ENCODE data around the gene SIGLEC10.
"Not testable (repeated sequence)": the region's sequence is repeated elsewhere in the genome, so short reads cannot be mapped to it uniquely, and the experiment has no call there.

SIGLEC10 gene

DNA sequence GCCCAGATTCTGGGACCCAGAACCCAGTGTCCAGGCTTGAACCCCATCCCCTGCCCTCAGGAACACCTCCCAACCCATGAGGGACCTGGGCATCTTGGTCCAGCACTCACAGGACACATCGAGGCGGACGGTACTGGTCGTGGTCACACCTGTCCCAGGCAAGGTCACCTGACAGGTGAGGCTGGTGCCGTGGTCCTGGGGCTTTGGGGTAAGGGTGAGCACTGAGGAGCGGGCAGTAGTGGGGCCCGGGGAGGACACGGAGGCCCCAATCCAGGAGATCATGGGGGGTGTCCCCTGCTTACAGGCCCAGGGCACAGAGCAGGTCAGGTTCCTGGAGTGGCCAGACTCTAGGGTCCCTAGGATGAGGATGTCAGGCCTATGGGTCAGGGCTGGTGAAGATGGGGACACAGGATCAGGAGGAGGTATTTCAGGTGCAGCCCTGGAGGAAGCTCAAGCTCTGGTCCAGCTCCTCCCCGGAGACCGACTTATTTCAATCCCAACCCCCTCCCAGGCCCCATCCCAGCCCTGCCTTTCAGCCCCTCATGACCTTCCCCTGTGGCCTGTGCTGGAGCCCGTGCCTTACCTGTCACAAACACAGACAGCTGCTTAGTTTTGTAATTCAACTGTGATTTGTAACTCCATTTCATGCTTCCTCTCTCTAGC is 40.0 kb upstream of the SIGLEC10 start:
- Histone ChIP-seq H3K27me3 (ENCODE audit: insufficient read depth, low read length) (no peaks in the 10 kb centered on the region), H3K27ac (ENCODE audit: low read depth, low read length) (no peak overlapping the region), H3K36me3 (ENCODE audit: insufficient read depth, low read length) (no peaks in the 10 kb centered on the region), H3K4me3 (ENCODE audit: low read length) (no peak overlapping the region), H3K9me3 (ENCODE audit: insufficient read depth, low read depth, low read length) (no peaks in the 10 kb centered on the region), H3K4me1 (ENCODE audit: insufficient read depth, low read length) (no peaks in the 10 kb centered on the region), H3K9ac (ENCODE audit: low read depth, low read length) (no peak overlapping the region)
- WGBS: 93% methylated on average over 11 of the region's 11 CpGs

DNA sequence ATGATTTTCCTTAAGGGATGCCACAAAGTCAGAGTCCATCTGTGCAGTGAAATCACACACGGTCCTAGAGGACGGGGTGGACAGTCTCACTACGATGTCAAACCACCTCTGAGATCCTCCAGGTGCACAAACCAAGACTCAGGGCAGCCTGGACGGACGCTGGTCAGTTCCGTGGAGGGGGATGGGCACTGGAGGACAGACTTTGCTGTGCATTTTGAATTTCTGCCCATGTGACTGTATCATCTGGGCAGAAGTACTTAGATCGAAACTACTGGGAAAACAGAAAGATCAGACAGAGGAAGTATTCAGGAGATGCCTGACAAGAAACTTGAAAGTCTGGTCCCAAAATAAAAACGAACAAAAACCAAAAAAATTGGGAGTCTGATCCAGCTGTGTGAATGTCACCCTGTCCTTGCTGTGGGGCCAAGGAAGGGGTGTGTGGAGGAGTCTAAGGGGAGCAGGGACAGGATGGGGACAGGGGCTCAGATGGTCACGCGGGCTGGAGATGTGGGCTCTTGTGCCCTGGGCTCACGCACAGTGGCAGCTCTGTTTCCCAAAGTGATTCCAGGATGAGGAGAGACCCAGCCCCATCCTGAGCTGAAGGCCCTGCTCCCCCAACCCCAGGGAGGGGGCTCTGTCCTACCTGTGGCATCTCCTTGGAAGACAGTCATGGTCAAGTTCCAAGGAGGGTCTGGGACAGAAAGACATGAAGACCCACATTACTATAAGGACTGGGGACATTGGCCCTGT is 39.3 kb upstream of the SIGLEC10 start:
- Histone ChIP-seq H3K9me3 (ENCODE audit: insufficient read depth, low read depth, low read length) (no peaks in the 10 kb centered on the region), H3K36me3 (ENCODE audit: insufficient read depth, low read length) (no peaks in the 10 kb centered on the region), H3K9ac (ENCODE audit: low read depth, low read length) (no peak overlapping the region), H3K4me3 (ENCODE audit: low read length) (no peak overlapping the region), H3K4me1 (ENCODE audit: insufficient read depth, low read length) (no peaks in the 10 kb centered on the region), H3K27me3 (ENCODE audit: insufficient read depth, low read length) (no peaks in the 10 kb centered on the region), H3K27ac (ENCODE audit: low read depth, low read length) (no peak overlapping the region)
- 85% methylated on average over 11 of the region's 11 CpGs for WGBS

DNA sequence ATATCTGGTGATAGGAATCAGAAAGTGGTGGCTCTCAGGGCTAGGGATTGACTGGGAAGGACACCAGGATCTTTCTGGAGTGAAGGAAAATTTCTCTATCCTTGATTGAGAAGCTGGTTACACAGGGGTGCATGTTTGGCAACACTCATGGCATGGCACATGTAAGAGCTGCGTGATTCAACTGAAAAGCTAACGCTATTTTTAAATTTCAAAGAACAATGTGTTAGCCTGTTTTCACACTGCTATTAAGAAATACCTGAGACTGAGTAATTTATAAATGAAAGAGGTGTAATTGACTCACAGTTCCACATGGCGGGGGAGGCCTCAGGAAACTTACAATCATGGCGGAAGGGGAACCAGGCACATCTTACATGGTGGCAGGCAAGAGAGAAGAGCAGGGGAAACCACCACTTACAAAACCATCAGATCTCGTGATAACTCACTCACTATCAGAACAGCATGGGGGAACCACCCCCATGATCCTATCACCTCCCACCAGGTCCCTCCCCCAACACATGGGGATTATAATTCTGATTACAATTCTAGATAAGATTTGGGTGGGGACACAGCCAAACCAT is 33.4 kb upstream of the SIGLEC10 start:
- Histone ChIP-seq H3K9me3 (ENCODE audit: insufficient read depth, low read depth, low read length) (0 out of 2 replicates have a peak, but pooled peaks cover 2% of the 10 kb centered on the region), H3K4me3 (ENCODE audit: low read length) (no peak overlapping the region), H3K27ac (ENCODE audit: low read depth, low read length) (no peak overlapping the region), H3K4me1 (ENCODE audit: insufficient read depth, low read length) (no peaks in the 10 kb centered on the region), H3K27me3 (ENCODE audit: insufficient read depth, low read length) (no peaks in the 10 kb centered on the region; the same call in 1 of the 2 replicates), H3K36me3 (ENCODE audit: insufficient read depth, low read length) (no peaks in the 10 kb centered on the region), H3K9ac (ENCODE audit: low read depth, low read length) (no peak overlapping the region)
- 87% methylated on average over 5 of the region's 5 CpGs for WGBS

DNA sequence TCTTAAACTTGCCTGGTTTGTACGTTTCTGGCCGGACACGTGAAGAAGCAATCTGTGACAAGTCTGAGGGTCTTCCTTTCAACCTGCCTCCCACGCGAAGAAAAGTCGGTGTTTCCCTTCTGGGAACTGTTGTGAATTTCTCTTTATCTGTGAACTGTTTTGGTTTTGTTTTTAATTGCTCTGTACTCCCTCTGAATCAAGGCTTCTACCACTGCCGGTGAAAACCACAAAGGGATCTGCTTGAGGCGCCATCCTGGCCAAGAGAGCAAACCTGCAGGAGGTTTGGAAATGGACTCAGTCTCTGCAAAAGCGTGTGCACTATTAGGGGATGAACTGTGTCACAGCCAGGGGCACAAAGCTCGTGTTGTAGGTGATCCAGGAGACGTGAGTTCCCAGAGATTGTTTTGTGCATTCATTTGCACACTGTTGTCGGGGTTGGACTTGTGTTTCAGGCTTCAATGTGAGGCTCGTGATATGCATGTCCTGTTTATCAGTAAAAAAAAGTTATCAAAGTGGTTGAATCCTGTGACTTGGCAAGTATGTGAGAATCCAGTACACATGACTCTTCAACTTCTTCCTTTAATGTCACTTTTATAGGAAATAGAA is 31.1 kb upstream of the SIGLEC10 start:
- WGBS: 84% methylated on average over 13 of the region's 13 CpGs
- Histone ChIP-seq H3K9me3 (ENCODE audit: insufficient read depth, low read depth, low read length) (0 out of 2 replicates have a peak, but pooled peaks cover 2% of the 10 kb centered on the region), H3K36me3 (ENCODE audit: insufficient read depth, low read length) (no peaks in the 10 kb centered on the region), H3K9ac (ENCODE audit: low read depth, low read length) (no peak overlapping the region), H3K4me1 (ENCODE audit: insufficient read depth, low read length) (no peaks in the 10 kb centered on the region), H3K4me3 (ENCODE audit: low read length) (no peak overlapping the region), H3K27ac (ENCODE audit: low read depth, low read length) (no peak overlapping the region), H3K27me3 (ENCODE audit: insufficient read depth, low read length) (no peaks in the 10 kb centered on the region; the same call in 1 of the 2 replicates)

GRCh38 chr19:51448011-51448410 is 30.6 kb upstream of the SIGLEC10 start:
- no peaks in the 10 kb centered on the region for H3K4me1 ChIP-seq (ENCODE audit: insufficient read depth, low read length)
- 0 out of 2 replicates have a peak, but pooled peaks cover 2% of the 10 kb centered on the region for H3K9me3 ChIP-seq (ENCODE audit: insufficient read depth, low read depth, low read length)
- 91% methylated on average over 7 of the region's 7 CpGs for WGBS
- no peaks in the 10 kb centered on the region; the same call in 1 of the 2 replicates for H3K27me3 ChIP-seq (ENCODE audit: insufficient read depth, low read length)
- no peak overlapping the region for H3K27ac ChIP-seq (ENCODE audit: low read depth, low read length)
- no peak overlapping the region for H3K9ac ChIP-seq (ENCODE audit: low read depth, low read length)
- no peaks in the 10 kb centered on the region for H3K36me3 ChIP-seq (ENCODE audit: insufficient read depth, low read length)
- no peak overlapping the region for H3K4me3 ChIP-seq (ENCODE audit: low read length)

- H3K4me3 ChIP-seq (ENCODE audit: low read length); H3K27me3 ChIP-seq (ENCODE audit: insufficient read depth, low read length); H3K9ac ChIP-seq (ENCODE audit: low read depth, low read length); H3K9me3 ChIP-seq (ENCODE audit: insufficient read depth, low read depth, low read length); H3K27ac ChIP-seq (ENCODE audit: low read depth, low read length); H3K4me1 ChIP-seq (ENCODE audit: insufficient read depth, low read length); H3K36me3 ChIP-seq (ENCODE audit: insufficient read depth, low read length): not testable (repeated sequence)
- 81% methylated on average over 3 of the region's 3 CpGs for WGBS
These were observed 30.1 kb upstream of the SIGLEC10 start for GRCh38 chr19:51447510-51447909.

DNA sequence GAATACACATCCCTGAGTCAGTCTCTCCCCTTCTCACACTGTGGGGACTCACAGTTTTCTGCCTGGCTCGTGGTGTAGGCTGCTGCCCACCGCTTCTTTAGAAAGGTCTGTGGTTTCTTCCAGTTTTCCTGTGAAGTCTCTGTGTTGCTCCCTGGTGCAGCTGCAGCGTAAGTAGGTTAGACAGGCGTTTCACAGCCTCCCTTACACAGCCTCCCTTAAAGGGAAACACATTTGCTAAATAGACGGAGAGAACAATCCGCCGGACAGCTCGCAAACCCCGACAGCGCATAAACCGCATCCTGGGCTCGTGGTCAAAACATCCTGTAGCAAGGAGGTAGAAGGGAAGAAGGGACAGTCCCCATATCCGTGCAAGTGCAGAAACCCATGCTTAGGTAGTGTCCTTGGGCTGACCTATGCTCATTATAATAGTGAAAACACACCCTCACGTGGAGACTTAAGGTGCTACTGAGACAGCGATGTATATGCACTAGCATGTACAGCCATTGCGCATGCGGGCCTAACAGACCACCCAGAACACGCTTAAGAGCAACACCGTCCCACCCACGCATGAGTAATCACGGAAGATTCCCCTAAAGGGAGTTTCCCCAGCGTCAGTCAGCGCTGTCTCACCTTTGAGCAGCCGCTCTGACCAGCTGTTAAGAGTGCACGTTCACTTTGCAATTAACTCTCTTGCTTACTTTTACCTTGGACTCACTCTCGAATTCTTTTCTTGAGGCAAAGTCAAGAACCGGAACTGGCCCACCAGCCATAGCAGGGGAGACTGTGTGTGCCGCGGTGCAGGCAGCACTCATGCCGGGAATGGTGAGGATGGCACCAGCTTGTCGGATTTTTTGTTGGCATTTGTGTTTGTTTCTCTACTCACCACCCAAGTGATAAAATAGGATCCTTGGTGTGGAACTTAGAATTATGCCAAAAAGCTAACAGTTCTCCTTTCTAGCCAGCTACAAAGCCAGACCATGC is 24.3 kb upstream of the SIGLEC10 start:
- H3K9ac ChIP-seq (ENCODE audit: low read depth, low read length): no peak overlapping the region
- H3K27me3 ChIP-seq (ENCODE audit: insufficient read depth, low read length): no peaks in the 10 kb centered on the region; the same call in 1 of the 2 replicates
- no peak overlapping the region for H3K4me3 ChIP-seq (ENCODE audit: low read length)
- WGBS: 78% methylated on average over 30 of the region's 31 CpGs
- peaks cover 5% of the 10 kb centered on the region; the same call in 1 of the 2 replicates for H3K4me1 ChIP-seq (ENCODE audit: insufficient read depth, low read length)
- H3K27ac ChIP-seq (ENCODE audit: low read depth, low read length): no peak overlapping the region
- no peaks in the 10 kb centered on the region for H3K36me3 ChIP-seq (ENCODE audit: insufficient read depth, low read length)
- no peaks in the 10 kb centered on the region for H3K9me3 ChIP-seq (ENCODE audit: insufficient read depth, low read depth, low read length)

- no peak overlapping the region for H3K4me3 ChIP-seq (ENCODE audit: low read length)
- no peak overlapping the region for H3K27ac ChIP-seq (ENCODE audit: low read depth, low read length)
- H3K9ac ChIP-seq (ENCODE audit: low read depth, low read length): no peak overlapping the region
- H3K36me3 ChIP-seq (ENCODE audit: insufficient read depth, low read length): no peaks in the 10 kb centered on the region
- 49% methylated on average over 11 of the region's 11 CpGs for WGBS
- peaks cover 5% of the 10 kb centered on the region; the same call in 1 of the 2 replicates for H3K4me1 ChIP-seq (ENCODE audit: insufficient read depth, low read length)
- H3K9me3 ChIP-seq (ENCODE audit: insufficient read depth, low read depth, low read length): no peaks in the 10 kb centered on the region
- H3K27me3 ChIP-seq (ENCODE audit: insufficient read depth, low read length): peaks cover 5% of the 10 kb centered on the region
These were observed 23.5 kb upstream of the SIGLEC10 start for GRCh38 chr19:51440846-51441409.

- Histone ChIP-seq H3K27ac (ENCODE audit: low read depth, low read length) (no peak overlapping the region), H3K9ac (ENCODE audit: low read depth, low read length) (no peak overlapping the region), H3K36me3 (ENCODE audit: insufficient read depth, low read length) (no peaks in the 10 kb centered on the region), H3K4me1 (ENCODE audit: insufficient read depth, low read length) (peaks cover 5% of the 10 kb centered on the region; the same call in 1 of the 2 replicates), H3K9me3 (ENCODE audit: insufficient read depth, low read depth, low read length) (no peaks in the 10 kb centered on the region), H3K4me3 (ENCODE audit: low read length) (no peak overlapping the region), H3K27me3 (ENCODE audit: insufficient read depth, low read length) (peaks cover 5% of the 10 kb centered on the region)
- WGBS: 85% methylated on average over 2 of the region's 2 CpGs
These were observed 22.6 kb upstream of the SIGLEC10 start for GRCh38 chr19:51440052-51440451.

GRCh38 chr19:51439021-51439465 is 21.6 kb upstream of the SIGLEC10 start:
- H3K27ac ChIP-seq (ENCODE audit: low read depth, low read length): no peak overlapping the region
- H3K9me3 ChIP-seq (ENCODE audit: insufficient read depth, low read depth, low read length): no peaks in the 10 kb centered on the region
- H3K27me3 ChIP-seq (ENCODE audit: insufficient read depth, low read length): peaks cover 5% of the 10 kb centered on the region
- H3K9ac ChIP-seq (ENCODE audit: low read depth, low read length): no peak overlapping the region
- H3K4me3 ChIP-seq (ENCODE audit: low read length): no peak overlapping the region
- no peaks in the 10 kb centered on the region for H3K36me3 ChIP-seq (ENCODE audit: insufficient read depth, low read length)
- 87% methylated on average over 4 of the region's 5 CpGs for WGBS
- peaks cover 5% of the 10 kb centered on the region; the same call in 1 of the 2 replicates for H3K4me1 ChIP-seq (ENCODE audit: insufficient read depth, low read length)

Data from HUES64 (cell line).